GM13977 (cell line): ENCODE results near the gene BCL2L14.

Experiments
- DNase-seq: peaks from one replicate; pipeline ENCODE4 v3.0.0; 2012; ENCODE audit warnings: low spot score
- in situ Hi-C: fragments of 300-500 bp; cut with MboI; formaldehyde crosslinking; loops from one replicate; pipeline ENCODE4 v1.12.0; 2022; ENCODE audit warnings: low sequenced_read_pairs, low pct_unique_long_range_greater_than_20kb, mixed read lengths, inconsistent platforms; ENCODE audit not compliant: unreplicated experiment
- TF ChIP-seq, protein P1 (sequence below): IDR thresholded peaks from 2 replicates; pipeline ENCODE4 v1.5.1; 2012; ENCODE audit warnings: mild to moderate bottlenecking, control low read depth; ENCODE audit not compliant: insufficient read depth; ENCODE audit errors: extremely low read depth, missing control alignments

Gene BCL2L14

GRCh38 chr12:12028668-12029402 lies 41.9 kb upstream of the BCL2L14 start:
- in situ Hi-C loops = no loop called here
- TF ChIP-seq, protein P1, sequence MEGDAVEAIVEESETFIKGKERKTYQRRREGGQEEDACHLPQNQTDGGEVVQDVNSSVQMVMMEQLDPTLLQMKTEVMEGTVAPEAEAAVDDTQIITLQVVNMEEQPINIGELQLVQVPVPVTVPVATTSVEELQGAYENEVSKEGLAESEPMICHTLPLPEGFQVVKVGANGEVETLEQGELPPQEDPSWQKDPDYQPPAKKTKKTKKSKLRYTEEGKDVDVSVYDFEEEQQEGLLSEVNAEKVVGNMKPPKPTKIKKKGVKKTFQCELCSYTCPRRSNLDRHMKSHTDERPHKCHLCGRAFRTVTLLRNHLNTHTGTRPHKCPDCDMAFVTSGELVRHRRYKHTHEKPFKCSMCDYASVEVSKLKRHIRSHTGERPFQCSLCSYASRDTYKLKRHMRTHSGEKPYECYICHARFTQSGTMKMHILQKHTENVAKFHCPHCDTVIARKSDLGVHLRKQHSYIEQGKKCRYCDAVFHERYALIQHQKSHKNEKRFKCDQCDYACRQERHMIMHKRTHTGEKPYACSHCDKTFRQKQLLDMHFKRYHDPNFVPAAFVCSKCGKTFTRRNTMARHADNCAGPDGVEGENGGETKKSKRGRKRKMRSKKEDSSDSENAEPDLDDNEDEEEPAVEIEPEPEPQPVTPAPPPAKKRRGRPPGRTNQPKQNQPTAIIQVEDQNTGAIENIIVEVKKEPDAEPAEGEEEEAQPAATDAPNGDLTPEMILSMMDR = no peak
- DNase-seq = no peak

DNA sequence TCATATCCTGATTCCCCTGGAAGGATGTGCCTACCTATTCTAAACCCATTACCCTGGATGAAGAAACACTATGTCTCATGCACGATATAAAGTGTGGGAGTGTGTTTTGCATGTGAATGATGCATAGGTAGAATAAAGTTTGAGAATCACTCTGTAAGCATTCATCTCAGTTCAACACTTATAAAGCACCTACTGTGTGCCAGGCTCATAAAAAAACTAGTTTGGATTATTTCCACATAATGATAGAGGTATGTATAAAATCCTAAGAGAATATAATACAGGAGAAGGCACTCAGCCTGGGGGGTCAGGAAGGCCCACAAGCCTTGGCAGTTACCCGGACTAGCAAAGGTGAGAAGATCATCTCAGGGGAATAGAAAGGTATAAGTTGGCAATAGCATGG lies 41.1 kb upstream of the BCL2L14 start:
- no peak for DNase-seq
- TF ChIP-seq, protein P1 = no peak
- in situ Hi-C loops = no loop called here

DNA sequence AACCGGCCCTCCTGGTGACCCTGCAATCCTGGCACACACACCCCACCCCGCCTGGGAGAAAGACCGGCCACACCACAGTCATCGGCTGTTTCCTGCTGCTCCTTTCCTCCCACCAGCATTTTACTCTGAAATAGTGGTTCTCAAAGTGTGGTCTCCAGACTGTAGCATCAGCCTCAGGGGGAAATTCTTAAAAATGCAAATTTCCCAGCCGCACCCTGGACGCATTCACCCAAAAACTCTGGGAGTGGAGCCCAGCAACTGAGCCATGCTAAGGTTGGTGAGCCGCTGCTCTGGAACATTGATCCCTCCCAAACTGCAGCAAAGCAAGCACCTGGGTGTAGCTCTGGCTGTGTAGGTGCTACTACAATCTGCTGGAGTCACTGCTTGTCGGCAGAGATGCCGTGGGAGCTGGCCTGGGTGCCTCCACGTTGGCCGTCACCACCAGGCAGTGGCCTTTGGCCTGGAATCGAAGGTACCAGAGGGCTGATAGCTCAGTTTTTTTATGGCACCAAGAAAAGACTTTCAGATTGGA lies 38.4 kb upstream of the BCL2L14 start:
- DNase-seq = no peak
- TF ChIP-seq, protein P1 = no peak
- in situ Hi-C loops = no loop called here

DNA sequence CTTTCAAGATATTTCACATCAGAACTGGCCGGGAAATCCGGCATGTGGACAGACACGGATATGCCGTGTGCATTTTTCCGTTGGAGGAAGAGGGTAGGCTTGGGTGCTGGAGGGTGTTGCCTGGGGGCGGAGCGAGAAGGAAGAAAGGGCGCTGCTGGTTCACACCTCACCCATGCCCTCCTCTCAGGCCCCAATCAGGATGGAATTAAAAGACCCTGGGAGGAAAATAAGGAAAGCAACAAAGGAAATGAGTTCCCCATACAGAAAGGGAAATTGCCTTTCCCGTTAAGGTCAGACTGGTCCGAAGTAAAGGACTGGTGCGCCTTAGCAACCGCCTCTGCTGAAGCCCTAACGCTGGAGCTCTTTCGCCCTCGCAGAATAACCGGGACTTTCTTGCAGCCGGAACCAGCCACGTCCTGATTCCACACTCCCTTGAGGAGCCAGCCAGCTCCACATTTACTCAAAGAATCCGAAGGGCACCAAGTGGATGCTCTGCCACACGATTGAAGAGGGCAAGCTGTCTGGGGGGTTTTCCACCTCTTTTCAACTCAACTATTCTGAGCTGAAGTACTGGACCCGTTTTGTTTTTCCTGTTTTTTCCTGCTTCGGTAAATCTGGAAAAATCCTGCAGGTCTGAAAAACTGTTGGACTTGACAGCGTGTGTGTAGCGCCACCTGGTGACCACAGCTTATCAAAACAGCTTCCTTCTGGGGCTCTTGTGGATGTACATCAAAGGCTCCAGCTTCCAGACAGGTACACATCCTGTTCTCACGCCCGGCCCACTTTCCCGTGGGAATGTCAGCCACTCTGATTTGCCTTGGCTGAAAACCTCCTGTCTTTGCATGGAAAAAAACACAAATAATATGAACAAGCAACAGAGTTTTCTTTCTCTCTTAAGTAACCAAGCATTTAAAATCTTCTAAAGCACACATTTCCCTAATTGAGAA lies 37.6 kb upstream of the BCL2L14 start:
- in situ Hi-C loops = no loop called here
- TF ChIP-seq, protein P1 = peak; percentile 74
- DNase-seq = no peak

GRCh38 chr12:12033824-12034223 lies 36.9 kb upstream of the BCL2L14 start:
- TF ChIP-seq, protein P1 = no peak
- no peak for DNase-seq
- in situ Hi-C loops = no loop called here

GRCh38 chr12:12034344-12034743 lies 36.4 kb upstream of the BCL2L14 start:
- TF ChIP-seq, protein P1 = no peak
- in situ Hi-C loops = no loop called here
- no peak for DNase-seq
